ENCODE results near the gene SFXN5. TPM values are rescaled to one million over a fixed set of nuclear protein-coding genes. Genes with fewer than 3 reads are reported as not detected.

SFXN5 gene
- total and polyA plus RNA-seq, 2 of the 8 experiments (the other 6 are each of a cell fraction or from before 2014, with no cell fraction given): 29.3 to 33.1 TPM

DNA sequence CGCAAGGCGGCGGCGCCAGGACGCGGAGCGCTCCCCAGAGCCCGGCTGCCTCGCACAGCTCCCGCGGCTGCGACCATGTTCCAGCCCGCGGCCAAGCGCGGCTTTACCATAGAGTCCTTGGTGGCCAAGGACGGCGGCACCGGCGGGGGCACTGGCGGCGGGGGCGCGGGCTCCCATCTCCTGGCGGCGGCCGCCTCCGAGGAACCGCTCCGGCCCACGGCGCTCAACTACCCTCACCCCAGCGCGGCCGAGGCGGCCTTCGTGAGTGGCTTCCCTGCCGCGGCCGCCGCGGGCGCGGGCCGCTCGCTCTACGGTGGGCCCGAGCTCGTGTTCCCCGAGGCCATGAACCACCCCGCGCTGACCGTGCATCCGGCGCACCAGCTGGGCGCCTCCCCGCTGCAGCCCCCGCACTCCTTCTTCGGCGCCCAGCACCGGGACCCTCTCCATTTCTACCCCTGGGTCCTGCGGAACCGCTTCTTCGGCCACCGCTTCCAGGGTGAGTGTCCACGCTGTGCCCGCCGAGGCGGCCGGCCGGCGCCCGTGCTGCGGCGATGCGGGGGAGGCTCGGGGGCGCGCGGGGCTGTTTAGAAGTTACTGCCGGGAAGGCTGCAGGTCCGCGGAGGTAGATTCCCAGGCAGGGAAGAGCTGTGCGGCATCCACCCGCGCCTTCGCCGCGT lies 153.5 kb downstream of the SFXN5 start (continued):
- TF ChIP-seq KDM5A (IDR thresholded peaks at IDR 0.05; ENCODE audit: low read length) (no peak), CBX5 (IDR thresholded peaks at IDR 0.05; ENCODE audit: low read depth, low read length) (no peak), RNF2 (IDR thresholded peaks at IDR 0.05; ENCODE audit: borderline replicate concordance, low read depth, low read length, missing control alignments, poor library complexity, severe bottlenecking) (peak; percentile 89), BACH1 (IDR thresholded peaks at IDR 0.05; ENCODE audit: low read length) (no peak), SUZ12 (IDR thresholded peaks at IDR 0.05; ENCODE audit: low read length) (peak; percentile 100), CTBP2 (IDR thresholded peaks at IDR 0.05; ENCODE audit: borderline replicate concordance, insufficient read depth, insufficient read length, low read length) (peak; percentile 15), EGR1 (IDR thresholded peaks at IDR 0.05; ENCODE audit: borderline replicate concordance, low read depth, low read length) (peak; percentile 44; the same call in 1 of the 2 replicates)
- TF ChIP-seq, protein P1, sequence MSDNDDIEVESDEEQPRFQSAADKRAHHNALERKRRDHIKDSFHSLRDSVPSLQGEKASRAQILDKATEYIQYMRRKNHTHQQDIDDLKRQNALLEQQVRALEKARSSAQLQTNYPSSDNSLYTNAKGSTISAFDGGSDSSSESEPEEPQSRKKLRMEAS (IDR thresholded peaks at IDR 0.05): peak; percentile 25; the same call in 1 of the 2 replicates
- TF ChIP-seq, protein P2, sequence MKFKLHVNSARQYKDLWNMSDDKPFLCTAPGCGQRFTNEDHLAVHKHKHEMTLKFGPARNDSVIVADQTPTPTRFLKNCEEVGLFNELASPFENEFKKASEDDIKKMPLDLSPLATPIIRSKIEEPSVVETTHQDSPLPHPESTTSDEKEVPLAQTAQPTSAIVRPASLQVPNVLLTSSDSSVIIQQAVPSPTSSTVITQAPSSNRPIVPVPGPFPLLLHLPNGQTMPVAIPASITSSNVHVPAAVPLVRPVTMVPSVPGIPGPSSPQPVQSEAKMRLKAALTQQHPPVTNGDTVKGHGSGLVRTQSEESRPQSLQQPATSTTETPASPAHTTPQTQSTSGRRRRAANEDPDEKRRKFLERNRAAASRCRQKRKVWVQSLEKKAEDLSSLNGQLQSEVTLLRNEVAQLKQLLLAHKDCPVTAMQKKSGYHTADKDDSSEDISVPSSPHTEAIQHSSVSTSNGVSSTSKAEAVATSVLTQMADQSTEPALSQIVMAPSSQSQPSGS (IDR thresholded peaks at IDR 0.05; ENCODE audit: low read length): no peak
